ENCODE results near the gene RALGAPA2.

Gene RALGAPA2

GRCh38 chr20:20712474-20713243, at the start of gene RALGAPA2:
Gene RALGAPA2, minus strand, starts transcription at chr20:20712644. Its CDS starts 164 bp downstream, at chr20:20712480.
- DNase-seq: peak; percentile 95
- in situ Hi-C loops (cut with HindIII; ENCODE audit: low pct_ligation_motif_present, low pct_unique_long_range_greater_than_20kb, low sequenced_read_pairs): no loop called here

GRCh38 chr20:20761301-20761700, 48.9 kb upstream of the RALGAPA2 start:
- in situ Hi-C loops (cut with HindIII; ENCODE audit: low pct_ligation_motif_present, low pct_unique_long_range_greater_than_20kb, low sequenced_read_pairs): no loop called here
- no peak for DNase-seq

- no peak for DNase-seq
- in situ Hi-C loops (cut with HindIII; ENCODE audit: low pct_ligation_motif_present, low pct_unique_long_range_greater_than_20kb, low sequenced_read_pairs): no loop called here
Observed at GRCh38 chr20:20759132-20759531, 46.7 kb upstream of the RALGAPA2 start.

- DNase-seq: no peak
- in situ Hi-C loops (cut with HindIII; ENCODE audit: low pct_ligation_motif_present, low pct_unique_long_range_greater_than_20kb, low sequenced_read_pairs): no loop called here
Observed at GRCh38 chr20:20755674-20756319, 43.4 kb upstream of the RALGAPA2 start.

- in situ Hi-C loops (cut with HindIII; ENCODE audit: low pct_ligation_motif_present, low pct_unique_long_range_greater_than_20kb, low sequenced_read_pairs): no loop called here
Observed at GRCh38 chr20:20755231-20755630, 42.8 kb upstream of the RALGAPA2 start.

GRCh38 chr20:20754714-20755113, 42.3 kb upstream of the RALGAPA2 start:
- in situ Hi-C loops (cut with HindIII; ENCODE audit: low pct_ligation_motif_present, low pct_unique_long_range_greater_than_20kb, low sequenced_read_pairs): no loop called here
- DNase-seq: no peak

More at GRCh38 chr20:20755231-20755630, 42.8 kb upstream of the RALGAPA2 start:
- DNase-seq: no peak

GRCh38 chr20:20752712-20753111, 40.3 kb upstream of the RALGAPA2 start:
- in situ Hi-C loops (cut with HindIII; ENCODE audit: low pct_ligation_motif_present, low pct_unique_long_range_greater_than_20kb, low sequenced_read_pairs): no loop called here
- no peak for DNase-seq

- in situ Hi-C loops (cut with HindIII; ENCODE audit: low pct_ligation_motif_present, low pct_unique_long_range_greater_than_20kb, low sequenced_read_pairs): no loop called here
Observed at GRCh38 chr20:20747298-20747697, 34.9 kb upstream of the RALGAPA2 start.

GRCh38 chr20:20744170-20744725, 31.8 kb upstream of the RALGAPA2 start:
- in situ Hi-C loops (cut with HindIII; ENCODE audit: low pct_ligation_motif_present, low pct_unique_long_range_greater_than_20kb, low sequenced_read_pairs): no loop called here

More at GRCh38 chr20:20747298-20747697, 34.9 kb upstream of the RALGAPA2 start:
- DNase-seq: no peak

GRCh38 chr20:20743511-20744169, 31.2 kb upstream of the RALGAPA2 start:
- in situ Hi-C loops (cut with HindIII; ENCODE audit: low pct_ligation_motif_present, low pct_unique_long_range_greater_than_20kb, low sequenced_read_pairs): no loop called here
- DNase-seq: no peak

More at GRCh38 chr20:20744170-20744725, 31.8 kb upstream of the RALGAPA2 start:
- no peak for DNase-seq

GRCh38 chr20:20741087-20742045, 28.9 kb upstream of the RALGAPA2 start:
- no peak for DNase-seq
- in situ Hi-C loops (cut with HindIII; ENCODE audit: low pct_ligation_motif_present, low pct_unique_long_range_greater_than_20kb, low sequenced_read_pairs): no loop called here

- in situ Hi-C loops (cut with HindIII; ENCODE audit: low pct_ligation_motif_present, low pct_unique_long_range_greater_than_20kb, low sequenced_read_pairs): no loop called here
- no peak for DNase-seq
Observed at GRCh38 chr20:20740541-20740940, 28.1 kb upstream of the RALGAPA2 start.

- in situ Hi-C loops (cut with HindIII; ENCODE audit: low pct_ligation_motif_present, low pct_unique_long_range_greater_than_20kb, low sequenced_read_pairs): no loop called here
- DNase-seq: no peak
Observed at GRCh38 chr20:20737158-20737557, 24.7 kb upstream of the RALGAPA2 start.

GRCh38 chr20:20736303-20736702, 23.9 kb upstream of the RALGAPA2 start:
- no peak for DNase-seq
- in situ Hi-C loops (cut with HindIII; ENCODE audit: low pct_ligation_motif_present, low pct_unique_long_range_greater_than_20kb, low sequenced_read_pairs): no loop called here

GRCh38 chr20:20734475-20734948, 22.1 kb upstream of the RALGAPA2 start:
- no peak for DNase-seq
- in situ Hi-C loops (cut with HindIII; ENCODE audit: low pct_ligation_motif_present, low pct_unique_long_range_greater_than_20kb, low sequenced_read_pairs): no loop called here

GRCh38 chr20:20733943-20734342, 21.5 kb upstream of the RALGAPA2 start:
- in situ Hi-C loops (cut with HindIII; ENCODE audit: low pct_ligation_motif_present, low pct_unique_long_range_greater_than_20kb, low sequenced_read_pairs): no loop called here

GRCh38 chr20:20732641-20733040, 20.2 kb upstream of the RALGAPA2 start:
- in situ Hi-C loops (cut with HindIII; ENCODE audit: low pct_ligation_motif_present, low pct_unique_long_range_greater_than_20kb, low sequenced_read_pairs): no loop called here
- no peak for DNase-seq

More at GRCh38 chr20:20733943-20734342, 21.5 kb upstream of the RALGAPA2 start:
- DNase-seq: no peak

- in situ Hi-C loops (cut with HindIII; ENCODE audit: low pct_ligation_motif_present, low pct_unique_long_range_greater_than_20kb, low sequenced_read_pairs): no loop called here
- DNase-seq: no peak
Observed at GRCh38 chr20:20731945-20732296, 19.5 kb upstream of the RALGAPA2 start.
